Astrocyte of the cerebellum (primary cell): ENCODE data around the gene TARP.

ENCODE experiments used
- DNase-seq: peaks from one replicate; pipeline ENCODE4 v3.0.0-alpha.2; 2011; ENCODE audit warnings: low read depth
- H3K4me3 ChIP-seq: 2 replicates; pipeline ENCODE4 v1.5.1; 2011; ENCODE audit warnings: mild to moderate bottlenecking, low read depth, low read length, moderate library complexity
- CTCF ChIP-seq: IDR thresholded peaks from 2 replicates; pipeline ENCODE4 v1.5.1; 2012; ENCODE audit warnings: low read length, low read depth, moderate library complexity, mild to moderate bottlenecking; ENCODE audit errors: missing control alignments
- in situ Hi-C: cut with HindIII; loops from 2 replicates; pipeline ENCODE4 v1.10.0; 2017; ENCODE audit warnings: low sequenced_read_pairs

Gene TARP

GRCh38 chr7:38294926-38295325, 21.5 kb upstream of the TARP start:
- in situ Hi-C loops = no loop called here
- no peak overlapping the region for H3K4me3 ChIP-seq
- no peak for TF ChIP-seq CTCF
- DNase-seq = no peak

GRCh38 chr7:38292442-38292841, 19.0 kb upstream of the TARP start:
- in situ Hi-C loops = no loop called here
- no peak for TF ChIP-seq CTCF
- H3K4me3 ChIP-seq = no peak overlapping the region
- no peak for DNase-seq

GRCh38 chr7:38291650-38292049, 18.2 kb upstream of the TARP start:
- H3K4me3 ChIP-seq = no peak overlapping the region
- TF ChIP-seq CTCF = no peak
- DNase-seq = no peak
- in situ Hi-C loops = no loop called here

- in situ Hi-C loops = no loop called here
- DNase-seq = no peak
- TF ChIP-seq CTCF = no peak
- H3K4me3 ChIP-seq = no peak overlapping the region
Measured at GRCh38 chr7:38291117-38291647, 17.7 kb upstream of the TARP start.

- TF ChIP-seq CTCF = no peak
- no peak overlapping the region for H3K4me3 ChIP-seq
- no peak for DNase-seq
- in situ Hi-C loops = no loop called here
Measured at GRCh38 chr7:38284553-38284952, 11.1 kb upstream of the TARP start.

- in situ Hi-C loops = no loop called here
- H3K4me3 ChIP-seq = no peak overlapping the region
- no peak for DNase-seq
- no peak for TF ChIP-seq CTCF
Measured at GRCh38 chr7:38283809-38284208, 10.4 kb upstream of the TARP start.

GRCh38 chr7:38283107-38283506, 9.7 kb upstream of the TARP start:
- H3K4me3 ChIP-seq = no peak overlapping the region
- in situ Hi-C loops = no loop called here
- no peak for TF ChIP-seq CTCF
- DNase-seq = no peak
